SK-N-SH treated with all-trans-retinoic acid at 6 μM for 48 hours (cell line): ENCODE data around the gene FGFBP2.

Experiments used
- ATAC-seq: fragments of 200-7000 bp; cut with Tn5 transposase; 3 replicates; pipeline ENCODE4 v1.9.1; 2020; ENCODE audit warnings: mild to moderate bottlenecking, moderate library complexity
- BACH2 ChIP-seq: fragments of 250-450 bp; sonication (Bioruptor Pico); IDR thresholded peaks from 2 replicates; pipeline ENCODE4 v1.9.0; 2021; ENCODE audit warnings: mild to moderate bottlenecking, borderline replicate concordance
- CSDC2 ChIP-seq: fragments of 250-450 bp; sonication (Bioruptor Pico); IDR thresholded peaks from 2 replicates; pipeline ENCODE4 v1.5.0; 2020; ENCODE audit warnings: mild to moderate bottlenecking, moderate library complexity
- CSRNP3 ChIP-seq: fragments of 250-450 bp; sonication (Bioruptor Pico); IDR thresholded peaks from 2 replicates; pipeline ENCODE4 v1.5.1; 2021; ENCODE audit warnings: mild to moderate bottlenecking, moderate library complexity
- ESRRG ChIP-seq: fragments of 250-450 bp; sonication (Bioruptor Pico); IDR thresholded peaks from 2 replicates; pipeline ENCODE4 v1.6.1; 2021; ENCODE audit warnings: mild to moderate bottlenecking
- GLIS3 ChIP-seq: fragments of 250-450 bp; sonication (Bioruptor Pico); IDR thresholded peaks from 2 replicates; pipeline ENCODE4 v1.5.0; 2020; ENCODE audit warnings: mild to moderate bottlenecking, moderate library complexity
- ISL1 ChIP-seq: fragments of 250-450 bp; sonication (Bioruptor Pico); IDR thresholded peaks from 2 replicates; pipeline ENCODE4 v2.1.2; 2022; ENCODE audit warnings: mild to moderate bottlenecking, moderate library complexity
- OSR1 ChIP-seq: fragments of 250-450 bp; sonication (Bioruptor Pico); IDR thresholded peaks from 2 replicates; pipeline ENCODE4 v1.8.0; 2022; ENCODE audit warnings: moderate library complexity, mild to moderate bottlenecking, inconsistent platforms
- PPARA ChIP-seq: fragments of 250-450 bp; sonication (Bioruptor Pico); IDR thresholded peaks from 2 replicates; pipeline ENCODE4 v1.5.0; 2020; ENCODE audit warnings: mild to moderate bottlenecking, borderline replicate concordance
- RARB ChIP-seq: fragments of 250-450 bp; sonication (Bioruptor Pico); IDR thresholded peaks from 2 replicates; pipeline ENCODE4 v1.8.0; 2021; ENCODE audit warnings: mild to moderate bottlenecking, moderate library complexity
- SNAI2 ChIP-seq: fragments of 250-450 bp; sonication (Bioruptor Pico); IDR thresholded peaks from 2 replicates; pipeline ENCODE4 v1.5.0; 2020; ENCODE audit warnings: mild to moderate bottlenecking, moderate library complexity
- TCF4 ChIP-seq: fragments of 250-450 bp; sonication (Bioruptor Pico); IDR thresholded peaks from 2 replicates; pipeline ENCODE4 v1.8.0; 2021; ENCODE audit warnings: mild to moderate bottlenecking, moderate library complexity, borderline replicate concordance
- TOX ChIP-seq: fragments of 250-450 bp; sonication (Bioruptor Pico); IDR thresholded peaks from 2 replicates; pipeline ENCODE4 v1.8.0; 2021; ENCODE audit warnings: mild to moderate bottlenecking, moderate library complexity, borderline replicate concordance
- ZC3H10 ChIP-seq: fragments of 250-450 bp; sonication (Bioruptor Pico); IDR thresholded peaks from 2 replicates; pipeline ENCODE4 v1.5.1; 2021; ENCODE audit warnings: mild to moderate bottlenecking, moderate library complexity
- ZFP3 ChIP-seq: fragments of 250-450 bp; sonication (Bioruptor Pico); IDR thresholded peaks from 2 replicates; pipeline ENCODE4 v1.5.0; 2020; ENCODE audit warnings: mild to moderate bottlenecking, moderate library complexity
- ZFP30 ChIP-seq: fragments of 450-650 bp; formaldehyde crosslinking; IDR thresholded peaks from 2 replicates; pipeline ENCODE4 v1.5.0; 2022; ENCODE audit warnings: mild to moderate bottlenecking, moderate library complexity
- ZNF565 ChIP-seq: fragments of 450-650 bp; formaldehyde crosslinking; conservative IDR thresholded peaks from 2 replicates; pipeline ENCODE4 v1.5.0; 2020; ENCODE audit warnings: low read depth, mild to moderate bottlenecking, moderate library complexity
- ZNF70 ChIP-seq: fragments of 450-650 bp; formaldehyde crosslinking; IDR thresholded peaks from 2 replicates; pipeline ENCODE4 v1.5.0; 2020; ENCODE audit warnings: mild to moderate bottlenecking, moderate library complexity
- ZNF8 ChIP-seq: fragments of 450-650 bp; formaldehyde crosslinking; IDR thresholded peaks from 2 replicates; pipeline ENCODE4 v1.5.0; 2020; ENCODE audit warnings: mild to moderate bottlenecking, moderate library complexity
- TF ChIP-seq, protein P1 (sequence below): fragments of 250-450 bp; sonication (Bioruptor Pico); IDR thresholded peaks from 2 replicates; pipeline ENCODE4 v1.8.0; 2021; ENCODE audit warnings: low read depth, mild to moderate bottlenecking, moderate library complexity, borderline replicate concordance

The FGFBP2 gene

DNA sequence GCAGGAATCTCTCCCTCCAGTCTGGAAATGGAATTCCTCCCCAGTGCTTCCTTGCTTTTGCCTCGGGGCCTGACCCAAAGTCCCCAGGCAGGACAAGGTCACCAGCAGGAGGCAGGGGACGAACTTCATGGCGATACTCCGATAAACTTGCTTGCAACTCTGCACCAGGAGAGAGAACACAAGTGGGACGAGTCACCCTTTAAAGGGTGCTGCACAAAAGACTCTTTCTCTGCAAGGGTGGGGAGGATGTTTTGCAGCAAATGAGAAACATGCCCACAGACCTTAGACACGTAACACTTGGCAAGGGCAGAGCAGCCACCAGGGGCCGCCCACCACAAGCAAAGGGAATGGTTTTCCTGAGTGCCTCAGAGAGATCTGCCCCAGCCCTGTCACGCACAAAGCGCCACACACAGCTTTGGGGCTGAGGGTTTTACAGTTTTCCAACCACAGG, at the start of gene FGFBP2:
Gene FGFBP2 (minus strand): TSS at position 175 of the 451 bp plus-strand sequence. CDS start 46 bp downstream, at position 129.
- TF ChIP-seq PPARA (CRISPR knock-in tag) (no peak), TOX (CRISPR knock-in tag) (no peak), ZNF565 (CRISPR knock-in tag) (no peak), ZFP30 (CRISPR knock-in tag) (no peak), ISL1 (CRISPR knock-in tag) (no peak)
- peak; percentile 97 for ATAC-seq

GRCh38 chr4:16011173-16011572, 48.2 kb upstream of the FGFBP2 start:
- no peak for ATAC-seq
- TF ChIP-seq ZNF8 (CRISPR knock-in tag) (no peak), SNAI2 (no peak), ZFP3 (CRISPR knock-in tag) (no peak)
- TF ChIP-seq, protein P1, sequence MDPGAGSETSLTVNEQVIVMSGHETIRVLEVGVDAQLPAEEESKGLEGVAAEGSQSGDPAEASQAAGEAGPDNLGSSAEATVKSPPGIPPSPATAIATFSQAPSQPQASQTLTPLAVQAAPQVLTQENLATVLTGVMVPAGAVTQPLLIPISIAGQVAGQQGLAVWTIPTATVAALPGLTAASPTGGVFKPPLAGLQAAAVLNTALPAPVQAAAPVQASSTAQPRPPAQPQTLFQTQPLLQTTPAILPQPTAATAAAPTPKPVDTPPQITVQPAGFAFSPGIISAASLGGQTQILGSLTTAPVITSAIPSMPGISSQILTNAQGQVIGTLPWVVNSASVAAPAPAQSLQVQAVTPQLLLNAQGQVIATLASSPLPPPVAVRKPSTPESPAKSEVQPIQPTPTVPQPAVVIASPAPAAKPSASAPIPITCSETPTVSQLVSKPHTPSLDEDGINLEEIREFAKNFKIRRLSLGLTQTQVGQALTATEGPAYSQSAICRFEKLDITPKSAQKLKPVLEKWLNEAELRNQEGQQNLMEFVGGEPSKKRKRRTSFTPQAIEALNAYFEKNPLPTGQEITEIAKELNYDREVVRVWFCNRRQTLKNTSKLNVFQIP (CRISPR knock-in tag), result no peak

- ATAC-seq, result no peak
- TF ChIP-seq SNAI2 (no peak), ISL1 (CRISPR knock-in tag) (no peak), PPARA (CRISPR knock-in tag) (no peak), ZFP3 (CRISPR knock-in tag) (no peak), CSRNP3 (CRISPR knock-in tag) (no peak), TCF4 (CRISPR knock-in tag) (no peak), OSR1 (CRISPR knock-in tag) (no peak), GLIS3 (CRISPR knock-in tag) (no peak), TOX (CRISPR knock-in tag) (no peak)
- TF ChIP-seq, protein P1 (CRISPR knock-in tag), result no peak
Observed at GRCh38 chr4:16009153-16009552, 46.2 kb upstream of the FGFBP2 start.

DNA sequence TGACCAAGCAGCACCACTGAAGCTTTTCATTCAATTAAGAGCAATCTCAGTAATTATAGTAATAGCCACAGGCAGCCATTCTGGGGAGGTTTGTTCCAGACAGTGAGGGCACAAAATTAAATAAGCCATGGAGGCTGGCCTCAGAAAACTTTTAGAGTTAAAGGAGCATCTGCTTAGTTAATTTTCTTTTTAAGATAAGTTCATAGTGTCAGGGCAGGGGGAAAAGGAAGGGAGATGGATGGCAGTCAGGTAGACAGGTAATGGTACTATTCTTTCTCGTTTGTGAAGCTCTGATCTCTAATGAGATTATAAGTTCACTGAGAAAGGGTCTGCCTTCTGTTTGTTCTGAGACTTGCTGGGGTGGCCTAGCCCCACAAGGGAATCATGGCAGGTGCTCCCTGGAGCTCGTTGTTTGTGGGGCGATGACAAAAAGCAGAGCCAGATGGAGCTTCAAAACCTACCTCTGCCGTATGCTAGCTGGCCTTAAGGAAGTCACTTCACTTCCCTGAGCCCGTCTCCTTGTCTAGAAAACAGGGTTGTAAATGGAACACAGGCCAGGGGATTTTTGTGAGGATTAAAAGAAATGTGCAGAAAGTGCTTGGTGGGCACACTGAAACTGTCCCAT, 44.6 kb upstream of the FGFBP2 start:
- no peak; the same call in 1 of the 3 replicates for ATAC-seq
- TF ChIP-seq SNAI2 (no peak), CSDC2 (CRISPR knock-in tag) (no peak), ZNF8 (CRISPR knock-in tag) (no peak), PPARA (CRISPR knock-in tag) (no peak), ESRRG (CRISPR knock-in tag) (no peak), TOX (CRISPR knock-in tag) (no peak), ZNF70 (CRISPR knock-in tag) (no peak), ZNF565 (CRISPR knock-in tag) (no peak), RARB (CRISPR knock-in tag) (no peak), ZC3H10 (CRISPR knock-in tag) (no peak), BACH2 (CRISPR knock-in tag) (no peak)
- TF ChIP-seq, protein P1 (CRISPR knock-in tag), result no peak
